Measurements from ENCODE around the gene CDC45.

- TF ChIP-seq CTCF (IDR thresholded peaks at IDR 0.05 in 8 of 11, conservative IDR thresholded peaks at IDR 0.05 in 3 of 11): no peak
- no peak for TF ChIP-seq POLR2A (IDR thresholded peaks at IDR 0.05)
- no peak for TF ChIP-seq POLR2AphosphoS5 (IDR thresholded peaks at IDR 0.05)
These were observed 30.8 kb upstream of the CDC45 start for GRCh38 chr22:19448739-19449421.
